Right hindlimb (tissue), 1 donor: ENCODE data around the gene TRPM3.
"Not testable (repeated sequence)": the region's sequence is repeated elsewhere in the genome, so short reads cannot be mapped to it uniquely, and the experiment has no call there.

Experiments
- DNase-seq: peaks from one replicate; pipeline ENCODE4 v3.0.0-alpha.2; 2018

Gene TRPM3

DNA sequence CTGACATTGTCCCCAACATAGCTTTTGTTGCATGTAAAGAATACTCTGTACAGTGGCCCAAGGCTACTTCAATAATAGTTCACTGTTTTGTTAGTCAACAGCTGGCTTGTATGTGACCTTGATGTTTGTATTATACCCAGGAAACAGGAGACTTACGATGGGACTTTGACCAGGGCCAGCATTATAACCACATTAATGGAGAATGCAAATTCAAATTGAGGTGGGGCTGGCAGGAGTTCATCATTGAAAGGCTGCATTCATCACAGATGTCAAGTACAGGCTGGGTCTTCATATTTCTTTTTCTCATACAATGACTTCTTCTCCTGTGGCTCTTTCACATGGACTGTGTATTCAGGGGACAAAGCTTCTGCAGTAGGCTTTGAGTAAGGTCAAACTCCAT is 414.6 kb downstream of the TRPM3 start:
- not testable (repeated sequence) for DNase-seq

- DNase-seq, result no peak
These were observed 420.3 kb downstream of the TRPM3 start for GRCh38 chr9:70701163-70701562.

- no peak for DNase-seq
These were observed 424.6 kb downstream of the TRPM3 start for GRCh38 chr9:70696694-70697335.

- DNase-seq, result no peak
These were observed 426.7 kb downstream of the TRPM3 start for GRCh38 chr9:70694758-70695157.

GRCh38 chr9:70693186-70693585 is 428.2 kb downstream of the TRPM3 start:
- no peak for DNase-seq

- no peak for DNase-seq
These were observed 429.0 kb downstream of the TRPM3 start for GRCh38 chr9:70692431-70692830.

DNA sequence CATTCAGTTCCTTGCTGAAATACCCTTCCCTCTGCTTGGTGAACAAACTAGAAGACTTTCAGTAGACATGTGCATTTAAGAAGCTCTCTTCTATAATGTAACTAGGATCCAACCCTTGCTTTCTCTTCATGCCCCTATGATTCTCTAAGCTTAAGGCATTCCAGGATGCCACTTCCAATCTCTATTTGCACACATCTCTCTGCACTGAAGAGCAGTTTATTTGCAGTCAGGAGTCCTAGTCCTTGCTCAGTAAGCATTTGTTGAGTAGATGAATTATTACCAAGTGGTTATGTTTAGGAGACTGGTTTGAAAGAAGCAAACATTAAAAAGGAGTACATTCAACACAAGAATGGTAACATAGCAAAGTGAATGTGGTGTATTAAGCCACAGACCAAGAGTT is 432.7 kb downstream of the TRPM3 start:
- DNase-seq, result no peak

GRCh38 chr9:70683841-70684240 is 437.6 kb downstream of the TRPM3 start:
- no peak for DNase-seq

- no peak for DNase-seq
These were observed 439.1 kb downstream of the TRPM3 start for GRCh38 chr9:70682298-70682697.

- DNase-seq, result no peak
These were observed 441.6 kb downstream of the TRPM3 start for GRCh38 chr9:70679845-70680244.

GRCh38 chr9:70678153-70678552 is 443.3 kb downstream of the TRPM3 start:
- no peak for DNase-seq

DNA sequence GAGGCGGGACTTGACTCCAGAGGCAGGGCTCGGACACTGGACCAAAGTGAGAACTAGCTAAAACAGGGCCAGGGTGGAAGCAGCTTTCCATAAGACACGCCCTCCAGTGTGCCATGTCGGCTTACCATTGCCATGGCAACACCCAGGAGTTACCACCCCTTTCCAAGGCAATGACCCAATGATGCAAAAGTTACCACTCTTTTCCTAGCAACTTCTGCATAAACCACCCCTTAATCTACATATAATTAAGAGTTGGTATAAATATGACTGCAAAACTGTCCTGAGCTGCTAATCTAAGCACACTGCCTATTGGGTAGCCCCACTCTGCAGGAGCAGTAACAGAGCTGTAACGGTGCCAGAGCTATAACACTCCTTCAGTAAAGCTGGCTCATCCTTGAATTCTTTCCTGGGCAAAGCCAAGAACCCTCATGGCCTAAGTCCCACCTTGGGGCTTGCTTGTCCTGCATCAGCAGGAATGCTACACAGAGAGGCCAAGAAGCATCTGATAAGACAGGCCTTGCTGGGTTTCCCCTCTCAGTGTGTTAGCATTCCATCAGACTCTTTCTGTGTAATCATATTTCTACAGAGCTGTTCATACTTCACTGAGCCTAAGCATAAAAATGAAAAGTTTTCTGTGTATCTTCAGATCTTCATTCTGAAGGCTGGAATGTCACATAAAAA is 444.2 kb downstream of the TRPM3 start:
- no peak for DNase-seq

- no peak for DNase-seq
These were observed 445.5 kb downstream of the TRPM3 start for GRCh38 chr9:70675868-70676370.

GRCh38 chr9:70673844-70674243 is 447.6 kb downstream of the TRPM3 start:
- DNase-seq, result no peak

GRCh38 chr9:70672161-70672649 is 449.2 kb downstream of the TRPM3 start:
- DNase-seq, result no peak

- no peak for DNase-seq
These were observed 452.7 kb downstream of the TRPM3 start for GRCh38 chr9:70668751-70669150.

DNA sequence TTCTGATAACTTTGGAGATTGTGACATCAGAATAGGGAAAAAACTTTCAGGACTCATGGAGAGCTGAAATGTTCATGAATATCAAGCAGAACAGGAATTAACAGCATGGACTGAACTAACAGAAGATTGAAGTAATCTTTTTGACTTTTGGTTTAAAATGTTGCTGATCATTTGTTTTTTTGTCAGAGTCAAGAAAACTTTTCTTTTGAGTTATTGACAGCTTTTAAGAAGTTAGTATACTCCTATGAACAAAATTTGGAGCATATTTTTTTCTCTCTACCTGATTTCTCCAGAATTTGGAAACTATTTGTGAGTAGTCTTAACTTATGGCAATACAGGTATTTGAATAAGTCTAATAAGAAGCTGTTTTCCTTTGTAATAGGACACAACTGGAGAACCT is 462.7 kb downstream of the TRPM3 start:
- DNase-seq, result no peak

- DNase-seq, result no peak
These were observed 465.1 kb downstream of the TRPM3 start for GRCh38 chr9:70656281-70656680.

DNA sequence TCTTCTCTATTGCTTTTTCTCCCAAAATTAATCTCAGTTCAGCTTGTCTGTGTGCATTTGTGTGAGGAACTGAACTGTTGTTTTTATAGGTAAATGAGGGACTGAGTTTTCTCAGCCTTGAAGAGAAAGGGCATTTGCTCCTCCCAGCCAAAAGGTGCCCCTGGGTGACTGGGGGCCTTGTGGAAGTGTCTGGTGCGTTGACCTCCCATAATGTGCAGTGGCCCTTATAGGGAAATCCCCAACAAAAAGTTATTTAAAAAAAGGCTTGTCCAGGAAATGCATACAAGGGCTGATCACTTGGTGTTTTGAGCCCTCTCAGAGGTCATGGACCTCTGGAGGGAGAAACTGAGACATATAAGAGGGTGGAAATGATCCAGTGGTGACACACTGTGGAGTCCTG is 467.3 kb downstream of the TRPM3 start:
- DNase-seq, result no peak

DNA sequence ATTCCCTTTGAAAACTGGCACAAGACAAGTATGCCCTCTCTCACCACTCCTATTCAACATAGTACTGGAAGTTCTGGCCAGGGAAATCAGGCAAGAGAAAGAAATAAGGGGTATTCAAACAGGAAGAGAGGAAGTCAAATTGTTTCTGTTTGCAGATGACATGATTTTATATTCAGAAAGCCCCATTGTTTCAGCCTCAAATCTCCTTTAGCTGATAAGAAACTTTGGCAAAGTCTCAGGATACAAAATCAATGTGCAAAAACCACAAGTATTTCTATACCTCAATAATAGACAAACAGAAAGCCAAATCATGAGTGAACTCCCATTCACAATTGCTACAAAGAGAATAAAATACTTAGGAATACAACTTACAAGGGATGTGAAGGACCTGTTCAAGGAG is 476.8 kb downstream of the TRPM3 start:
- DNase-seq, result not testable (repeated sequence)

- peak; percentile 87 for DNase-seq
These were observed 479.1 kb downstream of the TRPM3 start for GRCh38 chr9:70642341-70642740.

- DNase-seq, result peak; percentile 84
These were observed 479.8 kb downstream of the TRPM3 start for GRCh38 chr9:70641631-70642030.

- DNase-seq, result no peak
These were observed 480.4 kb downstream of the TRPM3 start for GRCh38 chr9:70641031-70641430.
